Sigmoid colon (tissue), 4 donors: ENCODE measurements around the gene RRP12.

Experiments used
- POLR2A ChIP-seq, 2 donors: fragments of 450-650 bp; IDR thresholded peaks; one replicate each; pipeline ENCODE4 v1.6.1; 2016; ENCODE audit warnings: antibody characterized with exemption in 2 of 2, mild to moderate bottlenecking in 2 of 2, moderate library complexity in 2 of 2
- POLR2AphosphoS5 ChIP-seq, 4 donors: sonication (generic); formaldehyde crosslinking; IDR thresholded peaks; one replicate each; pipeline ENCODE4 v1.6.1; 2017; ENCODE audit warnings: antibody characterized with exemption in 4 of 4
- TF ChIP-seq, protein P1 (sequence below), 4 experiments: fragments of 450-650 bp in 3 of 4; fragments of 200-600 bp in 1 of 4; IDR thresholded peaks; one replicate each; pipeline ENCODE4 v1.5.1; 2016 to 2019; ENCODE audit warnings: antibody characterized with exemption in 4 of 4, mild to moderate bottlenecking in 3 of 4, moderate library complexity in 2 of 4

DNA sequence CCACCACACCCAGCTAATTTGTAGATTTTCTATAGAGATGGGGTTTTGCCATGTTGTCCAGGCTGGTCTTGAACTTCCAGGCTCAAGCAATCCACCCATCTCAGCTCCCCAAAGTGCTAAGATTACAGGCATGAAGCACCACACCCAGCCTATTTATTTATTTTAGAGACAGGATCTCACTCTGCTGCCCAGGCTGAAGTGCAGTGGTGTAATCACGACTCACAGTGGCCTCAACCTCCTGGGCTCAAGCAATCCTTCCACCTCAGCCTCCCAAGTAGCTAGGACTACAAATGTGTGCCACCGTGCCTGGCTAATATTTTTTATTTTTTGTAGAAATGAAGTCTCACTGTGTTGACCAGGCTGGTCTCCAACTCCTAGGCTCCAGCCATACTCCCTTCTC lies 59.7 kb downstream of the RRP12 start:
- TF ChIP-seq POLR2AphosphoS5 (IDR thresholded peaks at IDR 0.05) (no peak), POLR2A (IDR thresholded peaks at IDR 0.05) (no peak)
- TF ChIP-seq, protein P1, sequence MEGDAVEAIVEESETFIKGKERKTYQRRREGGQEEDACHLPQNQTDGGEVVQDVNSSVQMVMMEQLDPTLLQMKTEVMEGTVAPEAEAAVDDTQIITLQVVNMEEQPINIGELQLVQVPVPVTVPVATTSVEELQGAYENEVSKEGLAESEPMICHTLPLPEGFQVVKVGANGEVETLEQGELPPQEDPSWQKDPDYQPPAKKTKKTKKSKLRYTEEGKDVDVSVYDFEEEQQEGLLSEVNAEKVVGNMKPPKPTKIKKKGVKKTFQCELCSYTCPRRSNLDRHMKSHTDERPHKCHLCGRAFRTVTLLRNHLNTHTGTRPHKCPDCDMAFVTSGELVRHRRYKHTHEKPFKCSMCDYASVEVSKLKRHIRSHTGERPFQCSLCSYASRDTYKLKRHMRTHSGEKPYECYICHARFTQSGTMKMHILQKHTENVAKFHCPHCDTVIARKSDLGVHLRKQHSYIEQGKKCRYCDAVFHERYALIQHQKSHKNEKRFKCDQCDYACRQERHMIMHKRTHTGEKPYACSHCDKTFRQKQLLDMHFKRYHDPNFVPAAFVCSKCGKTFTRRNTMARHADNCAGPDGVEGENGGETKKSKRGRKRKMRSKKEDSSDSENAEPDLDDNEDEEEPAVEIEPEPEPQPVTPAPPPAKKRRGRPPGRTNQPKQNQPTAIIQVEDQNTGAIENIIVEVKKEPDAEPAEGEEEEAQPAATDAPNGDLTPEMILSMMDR (IDR thresholded peaks at IDR 0.05): no peak
